CD4-positive, alpha-beta T cell treated with Interleukin-6 for 4 hours (primary cell): ENCODE results near the gene SPTBN1.

Experiments
- DNase-seq: peaks from one replicate; pipeline ENCODE4 v3.0.0-alpha.2; 2020; ENCODE audit warnings: mixed read lengths

Gene SPTBN1

GRCh38 chr2:54434711-54435110 is 21.4 kb upstream of the SPTBN1 start:
- no peak for DNase-seq

- no peak for DNase-seq
Measured at GRCh38 chr2:54435325-54436226, 20.6 kb upstream of the SPTBN1 start.

DNA sequence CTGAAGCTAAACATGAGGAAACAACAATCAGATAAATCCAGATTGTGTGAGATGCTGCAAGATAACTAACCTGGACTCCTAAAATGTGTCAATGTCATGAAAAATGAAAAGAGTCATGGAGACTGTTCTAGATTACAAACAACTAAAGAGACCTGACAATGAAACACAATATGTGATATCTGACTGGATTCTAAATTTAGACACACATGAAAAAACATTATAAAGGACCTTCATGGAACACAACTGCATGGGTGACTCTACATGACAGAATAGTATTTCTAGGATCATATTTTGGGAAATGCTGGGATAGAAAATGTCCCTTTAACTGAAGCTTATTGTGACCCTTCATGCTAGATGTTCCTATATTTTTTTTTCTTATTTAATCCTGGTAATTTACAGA is 18.5 kb upstream of the SPTBN1 start:
- DNase-seq: no peak

GRCh38 chr2:54438271-54438670 is 17.9 kb upstream of the SPTBN1 start:
- no peak for DNase-seq

- no peak for DNase-seq
Measured at GRCh38 chr2:54439582-54439981, 16.5 kb upstream of the SPTBN1 start.

DNA sequence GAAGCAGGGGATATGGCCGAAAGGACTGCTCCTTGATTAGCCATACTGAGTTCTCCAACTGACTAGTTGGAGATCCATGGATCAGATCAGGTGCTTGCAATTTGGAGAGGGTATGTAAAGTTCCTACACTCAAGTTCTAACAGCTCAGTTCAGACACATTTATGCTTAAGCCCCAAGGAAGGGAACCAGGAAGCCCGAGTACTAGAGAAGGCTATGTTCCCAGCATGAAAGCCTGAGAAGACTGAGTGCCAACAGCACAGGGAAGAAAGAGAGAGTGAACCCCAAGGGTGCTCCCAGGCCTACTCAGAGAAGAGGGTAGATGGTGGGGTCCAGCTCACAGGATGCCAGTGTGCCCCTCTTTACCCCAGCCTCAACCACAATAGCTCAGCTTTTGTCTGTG is 16.1 kb upstream of the SPTBN1 start:
- no peak for DNase-seq

- DNase-seq: no peak
Measured at GRCh38 chr2:54444503-54444902, 11.6 kb upstream of the SPTBN1 start.

DNA sequence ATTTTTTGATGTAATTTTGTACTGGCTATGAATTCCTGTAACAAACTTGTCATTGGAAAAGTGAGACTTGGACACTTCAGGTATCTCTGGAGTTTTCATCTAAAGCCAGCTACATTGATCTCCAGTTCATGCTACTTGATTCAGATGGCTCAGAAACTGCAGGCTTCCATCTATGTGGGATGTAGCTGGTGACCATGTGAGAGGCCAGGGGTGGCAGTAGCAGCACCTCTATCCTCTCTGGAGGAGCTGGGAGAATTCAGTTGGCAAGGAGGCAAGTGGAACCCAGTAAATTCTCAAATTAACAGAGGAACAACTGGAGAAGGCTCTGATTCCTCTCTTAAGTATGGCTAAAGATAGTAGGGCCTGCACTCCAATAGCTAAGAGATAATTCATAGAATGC is 10.0 kb upstream of the SPTBN1 start:
- no peak for DNase-seq

- no peak for DNase-seq
Measured at GRCh38 chr2:54446625-54447024, 9.5 kb upstream of the SPTBN1 start.

GRCh38 chr2:54454548-54455130 is 1.5 kb upstream of the SPTBN1 start:
- no peak for DNase-seq

GRCh38 chr2:54455131-54455562 is 980 bp upstream of the SPTBN1 start:
- no peak for DNase-seq

DNA sequence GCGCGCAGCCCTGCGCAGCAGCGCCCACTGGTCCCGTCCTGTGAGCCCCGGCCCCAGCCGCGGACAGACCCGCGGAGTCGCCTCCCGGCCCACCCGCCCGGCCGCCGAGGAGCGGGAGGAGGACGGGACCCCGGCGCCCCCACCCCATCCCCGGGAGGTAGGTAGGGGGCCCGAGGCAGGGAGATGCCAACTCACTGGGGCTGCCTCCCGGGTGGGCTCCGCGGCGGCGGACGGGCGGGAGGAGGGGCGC is 160 bp downstream of the SPTBN1 start:
- no peak for DNase-seq

- DNase-seq: no peak
Measured at GRCh38 chr2:54456612-54457322, 640 bp downstream of the SPTBN1 start.

DNA sequence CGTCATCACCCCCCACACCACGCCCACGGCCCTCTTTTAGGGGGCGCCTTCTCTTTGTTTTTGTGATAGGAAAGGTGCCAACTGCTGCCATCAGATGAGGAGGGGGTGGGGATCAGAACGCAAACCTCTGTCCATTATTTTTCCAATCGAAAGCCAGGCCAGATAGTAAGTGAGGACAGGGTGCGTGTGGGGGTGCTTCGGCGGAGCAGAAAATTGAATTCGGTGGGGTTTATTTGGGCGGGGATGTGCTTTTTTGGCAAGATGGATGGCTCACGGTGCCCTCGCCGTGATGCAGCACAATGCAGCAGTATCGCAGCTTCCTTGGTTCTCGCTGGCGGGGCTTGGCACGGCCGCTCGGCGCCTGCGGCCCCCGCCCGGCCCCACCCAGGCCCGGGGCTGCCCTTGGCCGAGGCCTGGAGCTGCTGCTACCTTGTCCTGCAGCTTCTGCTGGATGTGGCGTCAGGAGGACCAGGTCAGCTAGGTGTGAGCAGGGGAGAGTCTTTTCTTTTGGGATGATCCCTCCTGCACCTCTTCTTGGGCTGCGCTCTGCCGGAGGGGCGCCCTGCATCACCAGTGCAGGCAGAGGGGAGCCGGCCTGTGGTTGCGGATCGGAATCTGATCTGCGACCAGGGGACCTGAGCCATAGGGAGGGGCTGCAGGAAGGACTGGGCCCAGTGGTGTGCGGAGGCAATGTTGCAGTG is 1.3 kb downstream of the SPTBN1 start:
- no peak for DNase-seq

DNA sequence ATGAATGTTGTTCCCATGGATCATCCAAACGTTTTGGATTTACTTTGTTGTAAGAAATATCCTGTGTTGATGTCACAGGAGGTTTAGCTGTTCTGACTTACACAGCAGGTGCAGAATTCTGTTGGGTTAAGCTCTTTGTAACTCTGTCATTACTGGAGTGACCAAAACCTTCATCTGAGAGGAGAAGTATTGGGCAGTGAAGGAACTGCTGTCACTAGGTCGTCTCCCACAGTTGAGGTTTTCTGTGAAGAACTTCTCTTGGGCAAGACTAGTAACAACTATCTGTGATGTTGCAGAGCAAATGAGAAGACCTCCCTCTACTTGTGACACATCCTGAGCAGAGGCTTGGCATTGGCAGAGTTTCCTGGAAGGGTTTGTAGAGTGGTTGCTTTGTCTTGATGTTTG is 2.9 kb downstream of the SPTBN1 start:
- DNase-seq: no peak

GRCh38 chr2:54461261-54461660 is 5.1 kb downstream of the SPTBN1 start:
- no peak for DNase-seq

DNA sequence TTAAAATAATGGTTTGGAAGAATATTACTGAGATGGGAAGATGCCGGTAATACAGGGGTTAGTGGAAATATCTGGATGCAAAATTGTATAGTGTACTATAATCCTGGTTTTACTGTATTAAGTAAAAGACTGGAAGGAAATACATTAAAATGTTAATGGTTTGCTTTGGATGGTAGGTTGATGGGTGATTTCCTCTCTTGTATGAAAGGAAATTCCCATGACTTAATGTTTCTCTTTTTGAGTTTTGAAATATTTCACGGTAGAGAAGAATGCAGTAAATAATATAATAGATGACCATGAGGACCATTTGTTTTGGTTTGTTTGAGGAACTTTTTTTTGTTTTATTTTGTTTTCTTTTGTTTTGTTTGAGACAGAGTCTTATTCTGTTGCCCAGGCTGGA is 8.2 kb downstream of the SPTBN1 start:
- no peak for DNase-seq

GRCh38 chr2:54465143-54465542 is 9.0 kb downstream of the SPTBN1 start:
- no peak for DNase-seq

DNA sequence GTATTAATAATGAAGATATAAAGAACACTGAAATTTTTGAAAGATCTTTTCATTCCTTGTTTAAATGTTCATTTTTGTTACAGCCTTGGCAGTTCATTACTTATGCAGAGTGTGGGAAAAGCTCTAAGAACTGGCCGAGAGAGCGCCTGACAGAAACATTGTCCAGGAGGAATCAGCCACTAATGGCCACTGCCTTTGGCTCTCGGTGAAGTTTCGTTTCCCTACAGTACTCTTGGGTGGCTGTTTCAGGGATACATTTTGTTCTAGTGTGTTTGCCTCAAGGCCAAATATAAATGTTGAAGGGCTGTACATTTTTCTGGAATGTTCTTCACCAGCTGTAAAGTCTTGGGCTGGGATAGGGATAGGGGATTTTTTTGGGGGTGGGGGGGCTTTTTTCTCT is 10.7 kb downstream of the SPTBN1 start:
- DNase-seq: no peak

GRCh38 chr2:54468673-54469072 is 12.5 kb downstream of the SPTBN1 start:
- DNase-seq: no peak

DNA sequence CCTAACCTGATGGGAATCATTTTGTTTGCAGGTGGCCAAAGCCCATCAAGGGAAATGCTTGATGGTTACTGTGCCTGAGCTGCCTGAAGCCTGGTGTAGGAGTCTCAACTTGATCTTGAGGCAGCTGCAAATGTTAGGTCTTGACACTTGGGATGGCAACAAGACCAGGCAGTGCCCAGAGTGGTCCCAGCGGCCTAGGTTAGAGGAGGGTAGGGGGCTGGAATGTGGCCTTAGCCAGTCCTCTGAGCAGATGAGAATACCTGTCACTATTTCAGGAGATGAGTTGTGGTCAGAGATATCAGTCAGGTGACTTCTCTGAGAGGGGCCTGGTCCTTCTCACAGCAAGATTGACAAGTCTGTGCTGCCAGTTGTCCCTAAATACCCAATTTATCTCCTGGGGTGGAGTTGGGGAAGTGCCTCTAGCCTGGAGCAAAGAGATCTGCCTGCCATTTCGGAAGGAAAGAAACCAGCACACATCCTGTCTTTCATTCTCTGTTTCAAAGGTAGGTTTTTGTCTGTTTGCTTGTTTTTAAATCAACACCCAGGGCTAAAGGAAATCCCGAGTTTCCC is 13.4 kb downstream of the SPTBN1 start:
- DNase-seq: no peak

GRCh38 chr2:54470266-54470938 is 14.3 kb downstream of the SPTBN1 start:
- no peak for DNase-seq
